Measurements from ENCODE around the gene TLR5. TPM values are rescaled to one million over a fixed set of nuclear protein-coding genes. Genes with fewer than 3 reads are reported as not detected.
A peak's percentile ranks its signal among the peaks of the same experiment; 100 is the strongest.

The TLR5 gene
- total and polyA plus RNA-seq, 12 donors, result 0.45 to 5.0 (median 1.5) TPM

- intact Hi-C loops (cut with DNase I), result loop anchor here in 1 of 10 donors (5.0 kb wide), 1 partner anchor 503 kb away; no protein-coding TSS in a partner anchor
- no peak for TF ChIP-seq CTCF (IDR thresholded peaks at IDR 0.05)
- WGBS, 2 donors, result 96 to 100% methylated on average over 1 of the region's 1 CpG
- no peaks in the 10 kb centered on the region for H3K36me3 ChIP-seq
- ATAC-seq, result no peak
- no peak for DNase-seq
- H3K27me3 ChIP-seq, result no peaks in the 10 kb centered on the region
- no peak overlapping the region for H3K4me3 ChIP-seq
- H3K27ac ChIP-seq, result peak overlapping the region in 1 of 10 donors; percentile 62
- no peaks in the 10 kb centered on the region for H3K9me3 ChIP-seq
- H3K4me1 ChIP-seq, result peaks cover 0 to 63% (median 10%) of the 10 kb centered on the region in 9 donors
These were observed 36.7 kb upstream of the TLR5 start for GRCh38 chr1:223179786-223180185.

GRCh38 chr1:223179280-223179679, 36.2 kb upstream of the TLR5 start:
- no peaks in the 10 kb centered on the region for H3K27me3 ChIP-seq
- H3K4me3 ChIP-seq, result no peak overlapping the region
- ATAC-seq (no peak), DNase-seq (no peak)
- intact Hi-C loops (cut with DNase I), result loop anchor here in 1 of 10 donors (5.0 kb wide), 1 partner anchor 503 kb away; no protein-coding TSS in a partner anchor
- H3K4me1 ChIP-seq, result peaks cover 0 to 65% (median 10%) of the 10 kb centered on the region in 9 donors
- peak overlapping the region in 1 of 10 donors; percentile 62 for H3K27ac ChIP-seq
- TF ChIP-seq CTCF (IDR thresholded peaks at IDR 0.05), result no peak
- H3K36me3 ChIP-seq, result no peaks in the 10 kb centered on the region
- 92 to 93% methylated on average over 3 of the region's 3 CpGs for WGBS, 2 donors
- no peaks in the 10 kb centered on the region for H3K9me3 ChIP-seq

DNA sequence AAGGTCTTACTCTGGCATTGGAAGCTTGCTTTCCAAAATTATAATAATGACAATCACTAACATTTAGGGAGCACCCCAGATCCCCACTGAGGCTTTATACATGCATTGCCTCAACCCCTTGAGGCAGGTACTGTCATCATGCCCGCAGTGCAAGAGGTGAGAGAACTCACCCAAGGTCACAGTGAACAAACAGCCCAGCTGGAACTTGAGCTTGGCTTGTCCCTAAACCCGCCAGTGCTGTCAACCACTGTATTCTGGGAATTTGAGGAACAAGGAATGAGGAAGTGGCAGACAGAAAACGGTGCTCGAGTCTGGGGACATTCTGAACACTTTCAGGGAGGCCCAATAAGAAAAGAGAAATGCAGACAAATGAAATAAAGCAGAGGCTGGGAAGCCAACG, 34.6 kb upstream of the TLR5 start:
- ATAC-seq (peak in 6 of 8 donors; percentile 14 to 65 (median 50)), DNase-seq (peak in 1 of 2 donors; percentile 15)
- H3K4me1 ChIP-seq, result peaks cover 0 to 65% (median 10%) of the 10 kb centered on the region in 9 donors
- no peaks in the 10 kb centered on the region for H3K9me3 ChIP-seq
- intact Hi-C loops (cut with DNase I), result loop anchor here in 1 of 10 donors (5.0 kb wide), 1 partner anchor 505 kb away; no protein-coding TSS in a partner anchor
- H3K27ac ChIP-seq, result peak overlapping the region in 3 of 10 donors; percentile 22 to 81 (median 25)
- TF ChIP-seq CTCF (IDR thresholded peaks at IDR 0.05), result no peak
- H3K36me3 ChIP-seq, result no peaks in the 10 kb centered on the region
- 45 to 50% methylated on average over 5 of the region's 5 CpGs for WGBS, 2 donors
- H3K4me3 ChIP-seq, result no peak overlapping the region
- H3K27me3 ChIP-seq, result no peaks in the 10 kb centered on the region

- Histone ChIP-seq H3K4me1 (peaks cover 0 to 63% (median 6%) of the 10 kb centered on the region in 9 donors), H3K27ac (peak overlapping the region in 2 of 10 donors; percentile 22 to 81), H3K9me3 (peaks cover 0 to 3% (median 0%) of the 10 kb centered on the region in 11 donors), H3K36me3 (no peaks in the 10 kb centered on the region), H3K27me3 (no peaks in the 10 kb centered on the region), H3K4me3 (no peak overlapping the region)
- no peak for DNase-seq
- 90 to 98% methylated on average over 3 of the region's 3 CpGs for WGBS, 2 donors
- intact Hi-C loops (cut with DNase I), result loop anchor here in 1 of 10 donors (5.0 kb wide), 1 partner anchor 506 kb away; no protein-coding TSS in a partner anchor
- no peak for ATAC-seq
- TF ChIP-seq CTCF (IDR thresholded peaks at IDR 0.05), result no peak
These were observed 33.4 kb upstream of the TLR5 start for GRCh38 chr1:223176437-223176836.

Data from heart right ventricle (tissue), 16 donors.